Activated CD8-positive, alpha-beta T cell treated with anti-CD3 and anti-CD28 coated beads, Interleukin-2, amount 10 ng/mL, durations not matched to agents 7 days and 5 days (primary cell): ENCODE results near the gene NGFR. TPM values are rescaled to one million over a fixed set of nuclear protein-coding genes. Genes with fewer than 3 reads are reported as not detected.

Experiments used
- ATAC-seq: fragments of 150-1000 bp; cut with Tn5 transposase; one replicate; pipeline ENCODE4 v1.10.0; 2021; ENCODE audit warnings: moderate library complexity
- CTCF ChIA-PET: fragments of 350-600 bp; sonication (Branson Sonifier 250); formaldehyde crosslinking; loops from one replicate; lab custom pipeline; 2021; ENCODE audit warnings: antibody characterized with exemption; lab: Charles Lee
- POLR2A ChIA-PET: fragments of 350-600 bp; sonication (Branson Sonifier 250); formaldehyde crosslinking; loops from one replicate; lab custom pipeline; 2021; ENCODE audit warnings: antibody characterized with exemption; lab: Charles Lee
- DNase-seq: peaks from one replicate; pipeline ENCODE4 v3.0.0-alpha.2; 2020
- H3K27ac Mint-ChIP-seq: one replicate; pipeline ENCODE4 v1.8.0; 2021; ENCODE audit warnings: mild to moderate bottlenecking, mixed read lengths
- H3K27me3 Mint-ChIP-seq: one replicate; pipeline ENCODE4 v1.8.0; 2021; ENCODE audit warnings: low read depth, mixed read lengths
- H3K36me3 Mint-ChIP-seq: one replicate; pipeline ENCODE4 v1.8.0; 2021; ENCODE audit warnings: low read depth, mixed read lengths
- H3K4me1 Mint-ChIP-seq: one replicate; pipeline ENCODE4 v1.8.0; 2021; ENCODE audit warnings: low read depth, mixed read lengths
- H3K4me3 Mint-ChIP-seq: one replicate; pipeline ENCODE4 v1.8.0; 2021; ENCODE audit warnings: mild to moderate bottlenecking, mixed read lengths
- H3K9me3 Mint-ChIP-seq: one replicate; pipeline ENCODE4 v1.8.0; 2022; ENCODE audit warnings: mixed read lengths; ENCODE audit not compliant: insufficient read depth
- total RNA-seq, 2 experiments: library from RNA; stranded (reverse); gene quantifications; one replicate each; pipeline ENCODE4 v1.2.3, GENCODE V29; 2021

Gene NGFR, protein sequence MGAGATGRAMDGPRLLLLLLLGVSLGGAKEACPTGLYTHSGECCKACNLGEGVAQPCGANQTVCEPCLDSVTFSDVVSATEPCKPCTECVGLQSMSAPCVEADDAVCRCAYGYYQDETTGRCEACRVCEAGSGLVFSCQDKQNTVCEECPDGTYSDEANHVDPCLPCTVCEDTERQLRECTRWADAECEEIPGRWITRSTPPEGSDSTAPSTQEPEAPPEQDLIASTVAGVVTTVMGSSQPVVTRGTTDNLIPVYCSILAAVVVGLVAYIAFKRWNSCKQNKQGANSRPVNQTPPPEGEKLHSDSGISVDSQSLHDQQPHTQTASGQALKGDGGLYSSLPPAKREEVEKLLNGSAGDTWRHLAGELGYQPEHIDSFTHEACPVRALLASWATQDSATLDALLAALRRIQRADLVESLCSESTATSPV
- under 1 TPM in 1 of 2 experiments, not detected in 1; 0.11 TPM for total RNA-seq

DNA sequence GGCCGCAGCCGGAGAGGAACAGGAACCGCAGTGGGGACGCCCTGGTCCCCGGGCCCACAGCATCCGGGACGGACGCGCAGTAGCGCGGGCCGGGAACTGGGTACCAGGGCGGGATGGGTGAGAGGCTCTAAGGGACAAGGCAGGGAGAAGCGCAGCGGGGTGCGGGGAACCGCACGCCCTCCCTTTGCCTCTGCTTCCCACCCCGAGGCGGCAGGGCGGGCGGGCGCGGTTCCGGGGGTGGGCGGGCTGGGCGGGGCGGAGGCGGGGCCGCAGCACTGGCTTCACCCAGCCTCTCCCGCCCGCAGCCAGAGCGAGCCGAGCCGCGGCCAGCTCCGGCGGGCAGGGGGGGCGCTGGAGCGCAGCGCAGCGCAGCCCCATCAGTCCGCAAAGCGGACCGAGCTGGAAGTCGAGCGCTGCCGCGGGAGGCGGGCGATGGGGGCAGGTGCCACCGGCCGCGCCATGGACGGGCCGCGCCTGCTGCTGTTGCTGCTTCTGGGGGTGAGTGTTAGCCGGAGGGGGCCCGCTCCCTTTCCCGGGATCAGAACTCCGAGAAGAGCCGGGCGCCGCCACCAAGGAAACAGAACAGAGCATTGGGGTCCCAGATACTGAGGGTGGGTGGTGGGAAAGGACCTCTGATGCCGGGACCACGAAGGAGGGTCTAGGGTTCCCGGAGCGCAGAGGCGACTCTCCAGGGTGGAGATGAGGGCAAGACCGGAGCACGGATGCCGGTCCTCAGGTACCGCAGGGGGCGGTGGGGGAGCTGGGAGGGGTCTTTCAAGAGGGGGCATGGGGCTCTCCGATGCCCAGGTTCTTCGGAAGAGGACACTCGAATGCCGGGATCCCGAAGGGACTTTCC, at the start of gene NGFR:
TSS of gene NGFR (plus strand) at position 308 of the 856 bp plus-strand sequence. CDS start at position 433, 125 bp downstream.
- CTCF ChIA-PET: interaction anchor here (1.3 to 4.1 kb wide), 2 partner anchors 62 to 88 kb away, joined by 3 to 36 read pairs; no protein-coding TSS in a partner anchor
- no peak within 1 kb of the TSS for H3K27ac Mint-ChIP-seq
- H3K27me3 Mint-ChIP-seq: peaks cover 76% of the 10 kb centered on the region

DNA sequence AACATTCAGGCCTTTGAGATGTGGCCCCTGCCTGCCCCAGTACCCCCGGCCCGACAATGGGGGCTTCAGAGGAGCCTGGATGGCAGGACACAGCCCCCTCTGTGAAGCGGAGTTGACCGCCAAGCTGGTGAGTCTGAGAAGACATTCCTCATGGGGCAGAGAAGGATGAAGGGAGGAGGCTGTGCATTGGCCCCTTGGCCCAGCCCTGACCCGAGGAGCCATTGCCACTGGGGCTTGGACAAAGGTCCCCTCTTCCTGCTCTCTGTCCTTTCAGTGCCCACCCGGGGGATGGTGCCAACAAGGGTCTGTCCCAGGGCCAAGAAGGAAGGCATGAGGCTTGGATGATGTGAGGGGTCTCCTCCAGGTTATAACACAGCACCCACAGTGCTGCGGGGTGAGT, 49.5 kb upstream of the NGFR start:
- POLR2A ChIA-PET: no interaction called here
- CTCF ChIA-PET: interaction anchor here (6.3 kb wide), 1 partner anchor 11 kb away, joined by 22 read pairs; no protein-coding TSS in a partner anchor

More for the DNA sequence above, at the start of gene NGFR:
- Mint-ChIP-seq H3K9me3 (no peaks in the 10 kb centered on the region), H3K4me1 (peaks cover 28% of the 10 kb centered on the region), H3K4me3 (peak within 1 kb of the TSS; percentile 60), H3K36me3 (no peaks in the 10 kb centered on the region)
- DNase-seq: peak; percentile 64
- ATAC-seq: peak; percentile 79
- POLR2A ChIA-PET: no interaction called here

DNA sequence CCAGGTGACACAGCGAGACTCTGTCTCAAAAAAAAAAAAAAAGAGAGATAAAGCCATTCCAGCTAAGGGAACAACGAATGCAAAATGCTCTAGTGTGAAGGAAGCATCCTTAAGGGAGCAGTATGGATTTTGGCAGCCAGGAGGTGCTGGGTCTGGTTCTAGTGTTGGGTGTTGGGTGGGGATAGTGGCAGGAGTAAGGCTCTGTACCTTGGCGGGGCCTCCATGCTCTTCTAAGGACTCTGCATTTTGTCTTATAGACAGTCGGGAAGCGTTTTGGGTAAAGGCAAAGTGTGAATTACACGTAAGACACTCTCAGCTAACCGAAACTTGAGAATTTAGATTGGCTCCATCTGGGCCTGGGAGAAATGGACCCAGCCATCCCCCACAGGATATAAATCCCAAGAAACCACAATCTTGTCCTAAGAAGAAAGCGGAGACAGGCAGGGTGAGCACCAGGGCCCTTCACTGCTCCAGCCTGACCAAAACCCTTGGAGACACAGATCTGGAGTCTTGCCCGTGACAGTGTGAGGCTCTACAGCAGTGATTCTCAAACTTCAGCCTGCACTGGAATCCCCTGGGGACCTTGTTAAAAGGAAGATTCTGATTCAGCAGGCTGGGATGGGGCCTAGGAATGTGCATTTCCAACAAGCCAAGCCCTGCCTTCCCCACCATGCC, 47.3 kb upstream of the NGFR start:
- no peak overlapping the region for H3K4me3 Mint-ChIP-seq
- peaks cover 16% of the 10 kb centered on the region for H3K4me1 Mint-ChIP-seq
- DNase-seq: no peak
- ATAC-seq: no peak
- H3K9me3 Mint-ChIP-seq: no peaks in the 10 kb centered on the region
- H3K27me3 Mint-ChIP-seq: peaks cover 4% of the 10 kb centered on the region
- no peak overlapping the region for H3K27ac Mint-ChIP-seq
- no peaks in the 10 kb centered on the region for H3K36me3 Mint-ChIP-seq
- ChIA-PET POLR2A (no interaction called here), CTCF (interaction anchor here (0.8 to 6.3 kb wide), 2 partner anchors 13 to 109 kb away, joined by 3 to 22 read pairs; no protein-coding TSS in a partner anchor)

More for the DNA sequence above, 49.5 kb upstream of the NGFR start:
- no peaks in the 10 kb centered on the region for H3K36me3 Mint-ChIP-seq
- no peak overlapping the region for H3K27ac Mint-ChIP-seq
- ATAC-seq (no peak), DNase-seq (no peak)
- H3K4me1 Mint-ChIP-seq: peaks cover 4% of the 10 kb centered on the region
- no peak overlapping the region for H3K4me3 Mint-ChIP-seq
- peaks cover 12% of the 10 kb centered on the region for H3K27me3 Mint-ChIP-seq
- no peaks in the 10 kb centered on the region for H3K9me3 Mint-ChIP-seq

DNA sequence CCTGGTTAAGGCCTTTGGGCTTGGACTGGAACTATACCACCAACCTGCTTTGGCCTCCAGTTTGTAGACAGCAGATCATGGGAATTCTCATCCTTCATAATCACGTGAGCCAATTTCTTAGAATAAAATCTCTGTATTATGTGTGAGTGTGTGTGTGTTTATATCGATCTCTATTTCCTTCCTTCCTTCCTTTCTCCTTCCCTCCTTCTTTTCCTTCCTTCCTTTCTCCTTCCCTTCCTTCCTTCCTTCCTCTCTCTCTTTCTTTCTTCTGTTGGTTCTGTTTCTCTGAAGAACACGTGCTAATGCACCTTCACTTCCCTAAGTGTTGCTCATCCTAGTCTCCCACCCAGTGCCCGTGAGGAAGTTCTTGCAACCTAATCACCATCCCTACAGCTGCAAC, 44.9 kb upstream of the NGFR start:
- Mint-ChIP-seq H3K27me3 (peaks cover 9% of the 10 kb centered on the region), H3K27ac (peak overlapping the region; percentile 31), H3K4me3 (no peak overlapping the region), H3K36me3 (no peaks in the 10 kb centered on the region), H3K9me3 (no peaks in the 10 kb centered on the region), H3K4me1 (peaks cover 16% of the 10 kb centered on the region)
- ATAC-seq (no peak), DNase-seq (no peak)
- CTCF ChIA-PET: no interaction called here
- POLR2A ChIA-PET: no interaction called here

DNA sequence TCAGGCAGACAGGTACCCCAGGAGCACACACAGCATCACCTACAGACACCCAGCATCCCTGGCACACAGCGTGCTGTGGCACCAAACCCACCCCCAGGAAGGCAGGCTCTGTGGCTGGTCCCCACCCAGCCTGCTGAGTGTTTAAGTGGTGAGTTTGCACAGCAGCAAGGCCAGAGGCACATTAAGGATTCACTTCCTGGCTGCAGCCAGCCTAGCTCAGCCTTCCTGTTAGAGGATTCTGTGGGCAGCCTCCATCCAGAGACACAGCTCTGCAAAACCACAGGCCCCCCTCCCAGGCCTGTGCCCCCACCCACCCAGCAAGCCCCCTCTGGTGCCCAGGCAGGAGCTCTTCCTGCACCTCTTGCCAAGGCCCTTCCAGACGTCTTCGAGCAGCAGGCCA, 44.4 kb upstream of the NGFR start:
- DNase-seq: peak; percentile 24
- H3K36me3 Mint-ChIP-seq: no peaks in the 10 kb centered on the region
- H3K27ac Mint-ChIP-seq: peak overlapping the region; percentile 31
- no peaks in the 10 kb centered on the region for H3K9me3 Mint-ChIP-seq
- H3K27me3 Mint-ChIP-seq: peaks cover 9% of the 10 kb centered on the region
- peaks cover 16% of the 10 kb centered on the region for H3K4me1 Mint-ChIP-seq
- CTCF ChIA-PET: interaction anchor here (0.9 kb wide), 1 partner anchor 15 kb away, joined by 4 read pairs; no protein-coding TSS in a partner anchor
- H3K4me3 Mint-ChIP-seq: no peak overlapping the region
- POLR2A ChIA-PET: no interaction called here
- ATAC-seq: peak; percentile 49

DNA sequence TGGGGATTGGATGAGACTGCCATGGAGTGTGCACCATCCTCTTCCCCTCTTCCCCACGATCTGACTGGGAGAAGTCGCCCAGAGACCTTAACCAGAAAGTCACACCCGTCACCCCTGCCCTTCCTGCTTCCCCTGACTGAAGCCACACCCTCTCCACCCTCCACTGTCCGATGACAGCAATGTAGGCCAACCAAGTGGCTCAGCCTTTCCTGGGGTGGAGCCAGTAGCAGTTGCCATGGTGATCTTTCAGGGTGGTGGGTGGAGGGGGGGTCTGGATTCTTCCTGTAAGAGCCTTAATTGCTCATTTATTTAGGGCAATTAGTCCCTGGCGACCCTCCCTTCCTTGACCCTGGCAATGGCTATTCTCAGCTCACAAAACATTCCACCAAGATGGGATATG, 42.9 kb upstream of the NGFR start:
- peak overlapping the region; percentile 45 for H3K27ac Mint-ChIP-seq
- ATAC-seq: no peak
- CTCF ChIA-PET: interaction anchor here (1.2 kb wide), 1 partner anchor 137 kb away, joined by 3 read pairs; no protein-coding TSS in a partner anchor

DNA sequence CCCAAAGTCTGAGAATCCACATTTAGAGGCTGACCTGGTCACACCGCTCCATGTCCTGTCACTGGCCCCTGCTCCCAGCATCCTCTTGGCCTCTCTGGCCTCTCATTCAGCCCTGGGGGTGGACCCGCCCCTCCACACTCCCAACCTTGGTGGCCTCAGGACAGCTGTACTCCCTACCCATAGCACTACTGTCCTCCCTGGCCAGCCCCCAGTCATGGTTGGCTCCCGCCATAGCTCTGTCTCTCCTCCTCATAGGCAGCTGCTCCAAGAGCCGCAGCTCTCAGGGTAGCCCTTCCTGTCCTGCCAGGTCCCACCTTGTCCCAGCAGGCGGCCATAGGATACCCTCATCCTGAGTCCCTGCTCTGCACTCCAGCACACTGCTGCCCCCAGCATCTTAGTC, 42.4 kb upstream of the NGFR start:
- H3K4me3 Mint-ChIP-seq: no peak overlapping the region
- H3K27me3 Mint-ChIP-seq: peaks cover 19% of the 10 kb centered on the region
- ChIA-PET CTCF (interaction anchor here (1.2 kb wide), 1 partner anchor 138 kb away, joined by 3 read pairs; no protein-coding TSS in a partner anchor), POLR2A (no interaction called here)
- no peak for ATAC-seq
- no peaks in the 10 kb centered on the region for H3K36me3 Mint-ChIP-seq
- peaks cover 16% of the 10 kb centered on the region for H3K4me1 Mint-ChIP-seq
- DNase-seq: no peak
- H3K9me3 Mint-ChIP-seq: no peaks in the 10 kb centered on the region
- peak overlapping the region; percentile 28 for H3K27ac Mint-ChIP-seq

More for the DNA sequence above, 42.9 kb upstream of the NGFR start:
- Mint-ChIP-seq H3K36me3 (no peaks in the 10 kb centered on the region), H3K4me1 (peaks cover 16% of the 10 kb centered on the region), H3K4me3 (no peak overlapping the region), H3K9me3 (no peaks in the 10 kb centered on the region), H3K27me3 (peaks cover 15% of the 10 kb centered on the region)
- no peak for DNase-seq
- POLR2A ChIA-PET: no interaction called here

DNA sequence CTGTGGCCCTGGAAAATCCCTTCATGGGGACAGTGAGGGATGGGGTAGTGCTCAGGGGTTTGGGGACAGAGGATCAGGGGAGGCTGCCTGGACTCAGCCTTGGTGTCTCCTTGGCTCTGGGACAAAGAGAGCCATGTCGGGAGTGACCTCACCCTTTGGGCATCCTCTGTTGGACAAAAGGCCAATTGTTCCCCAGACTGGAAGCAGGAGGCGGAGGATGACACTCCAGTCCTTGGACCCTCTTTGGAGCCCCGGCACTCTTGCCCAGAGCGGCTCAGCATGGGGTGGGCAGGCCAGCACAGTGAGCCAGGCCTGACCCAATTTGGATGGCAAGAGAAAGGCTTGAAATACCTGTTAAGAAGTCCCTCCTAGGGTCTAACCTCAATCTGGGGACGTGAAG, 41.0 kb upstream of the NGFR start:
- Mint-ChIP-seq H3K4me1 (peaks cover 18% of the 10 kb centered on the region), H3K9me3 (no peaks in the 10 kb centered on the region), H3K4me3 (no peak overlapping the region), H3K36me3 (no peaks in the 10 kb centered on the region), H3K27ac (no peak overlapping the region), H3K27me3 (peaks cover 28% of the 10 kb centered on the region)
- POLR2A ChIA-PET: interaction anchor here (1.4 kb wide), 1 partner anchor 15 kb away, joined by 3 read pairs; no protein-coding TSS in a partner anchor
- ATAC-seq: no peak
- CTCF ChIA-PET: no interaction called here
- DNase-seq: no peak

DNA sequence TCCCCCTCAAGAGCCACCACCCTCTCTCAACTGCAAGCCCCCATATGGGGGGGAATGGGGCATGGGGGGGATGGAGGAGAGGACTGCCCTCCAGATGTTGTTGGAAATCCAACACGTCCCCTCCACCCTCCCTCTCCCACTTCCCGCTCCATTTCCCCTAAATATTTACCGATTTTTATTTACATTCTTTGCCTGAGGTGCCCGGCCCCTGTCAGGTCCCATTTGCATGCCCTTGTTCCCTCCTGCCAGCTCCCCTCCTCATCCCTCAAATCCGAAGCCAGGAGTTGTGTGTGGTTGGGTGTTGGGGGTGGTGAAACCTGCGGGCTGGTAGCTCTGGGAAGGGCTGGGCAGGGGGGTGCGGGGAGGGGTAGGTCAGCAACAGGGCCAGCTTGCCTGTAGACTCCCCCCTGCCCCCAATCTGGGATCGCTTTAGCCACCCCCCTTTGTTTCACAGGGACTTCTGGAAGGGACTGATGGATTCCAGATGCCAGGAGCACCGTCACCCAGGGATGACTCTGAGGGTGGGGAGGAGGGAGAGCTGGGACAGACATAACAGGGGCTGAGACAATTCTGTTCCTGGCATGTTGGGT, 39.7 kb upstream of the NGFR start:
- no peaks in the 10 kb centered on the region for H3K9me3 Mint-ChIP-seq
- H3K4me1 Mint-ChIP-seq: peaks cover 16% of the 10 kb centered on the region
- ATAC-seq: no peak
- POLR2A ChIA-PET: no interaction called here
- H3K36me3 Mint-ChIP-seq: no peaks in the 10 kb centered on the region
- H3K27ac Mint-ChIP-seq: no peak overlapping the region
- CTCF ChIA-PET: interaction anchor here (1.7 to 2.2 kb wide), 2 partner anchors 47 to 101 kb away, joined by 4 to 6 read pairs; no protein-coding TSS in a partner anchor
- DNase-seq: no peak
- H3K27me3 Mint-ChIP-seq: peaks cover 39% of the 10 kb centered on the region
- no peak overlapping the region for H3K4me3 Mint-ChIP-seq

DNA sequence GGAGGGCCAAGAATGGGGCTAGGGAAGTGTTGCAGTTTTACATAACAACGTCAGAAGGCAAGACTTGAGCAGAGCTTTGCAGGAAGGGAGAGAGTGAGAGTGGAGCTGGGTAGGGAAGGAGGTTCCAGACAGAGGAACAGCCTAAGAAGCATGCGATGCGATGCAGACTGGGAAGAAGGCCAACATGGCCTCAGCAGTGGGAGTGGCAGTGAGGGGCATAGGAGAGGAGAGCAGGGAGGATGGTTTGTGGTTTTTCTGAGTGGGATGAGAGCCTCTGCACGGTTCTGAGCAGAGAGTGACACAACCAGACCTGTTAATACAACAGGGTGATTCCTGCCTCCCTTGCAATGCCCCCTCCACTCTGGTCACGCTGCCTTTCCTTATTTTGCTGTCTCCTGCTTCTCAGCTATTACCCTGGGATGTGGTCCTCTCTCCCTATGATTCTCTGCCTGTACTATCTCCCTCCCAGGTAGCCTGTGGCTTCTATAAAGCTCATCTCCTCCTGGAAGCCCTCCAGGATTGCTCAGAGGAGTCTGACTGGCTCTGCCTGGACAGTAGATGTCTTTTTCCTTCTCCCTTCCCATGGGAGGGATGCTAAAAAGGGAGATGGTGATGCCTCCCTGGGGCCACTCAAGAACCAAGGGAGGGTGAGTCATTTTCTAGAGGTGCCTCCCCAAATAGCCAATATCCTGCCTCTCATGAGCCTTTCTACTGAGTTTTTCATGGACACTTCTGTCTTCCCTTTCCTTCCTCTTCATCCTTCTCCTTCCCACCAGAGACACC, 38.7 kb upstream of the NGFR start:
- Mint-ChIP-seq H3K36me3 (no peaks in the 10 kb centered on the region), H3K27me3 (peaks cover 39% of the 10 kb centered on the region), H3K4me1 (peaks cover 6% of the 10 kb centered on the region), H3K9me3 (no peaks in the 10 kb centered on the region), H3K4me3 (no peak overlapping the region), H3K27ac (no peak overlapping the region)
- ATAC-seq: no peak
- CTCF ChIA-PET: interaction anchor here (1.7 to 2.2 kb wide), 2 partner anchors 48 to 100 kb away, joined by 4 to 6 read pairs; no protein-coding TSS in a partner anchor
- no peak for DNase-seq
- POLR2A ChIA-PET: no interaction called here
